GM19238 (cell line): ENCODE measurements around the gene PIP5K1B.
A peak's percentile ranks its signal among the peaks of the same experiment; 100 is the strongest.
"Not testable (repeated sequence)": the region's sequence is repeated elsewhere in the genome, so short reads cannot be mapped to it uniquely, and the experiment has no call there.

ENCODE experiments used
- DNase-seq: peaks from one replicate; pipeline ENCODE4 v3.0.0; 2011; ENCODE audit warnings: low spot score; ENCODE audit not compliant: insufficient read length

The PIP5K1B gene

DNA sequence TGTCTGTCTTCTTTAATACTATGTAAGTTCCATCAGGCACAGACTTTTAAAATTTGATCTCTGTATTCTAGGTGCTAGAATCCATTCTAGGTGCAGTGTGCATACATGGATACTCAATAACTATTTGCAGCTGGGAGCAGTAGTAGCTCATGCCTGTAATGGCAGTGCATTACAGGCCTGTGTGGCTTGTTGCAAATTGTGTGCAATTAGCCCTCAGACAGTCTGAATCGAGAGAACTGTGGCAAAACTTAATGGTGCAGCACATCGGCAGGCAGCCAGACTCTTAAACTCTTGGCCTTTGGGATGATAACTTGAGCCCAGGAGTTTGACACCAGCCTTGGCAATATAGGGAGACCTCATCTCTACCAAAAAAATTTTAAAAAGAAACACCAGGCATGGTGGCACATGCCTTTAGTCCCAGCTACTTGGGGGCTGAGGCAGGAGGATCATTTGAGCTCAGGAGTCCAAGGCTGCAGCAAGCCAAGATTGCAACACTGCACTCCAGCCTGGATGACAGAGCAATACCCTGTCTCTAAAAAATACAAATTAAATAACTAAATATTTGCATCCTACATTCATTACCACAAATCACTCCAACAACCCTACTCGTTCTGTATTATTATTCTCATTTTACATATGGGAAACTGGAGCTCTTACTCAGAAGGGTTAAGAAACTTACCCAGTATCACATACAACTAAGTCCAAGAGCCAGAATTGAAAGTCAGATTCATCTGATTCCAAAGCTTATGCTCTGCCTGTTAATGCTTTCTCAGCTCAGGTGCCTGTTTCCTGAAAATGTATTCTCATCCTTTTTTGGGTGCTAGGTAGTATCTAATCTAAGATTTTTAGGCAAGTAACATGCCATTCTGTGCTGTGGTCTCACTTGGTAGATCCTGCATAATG lies 278.7 kb downstream of the PIP5K1B start:
- DNase-seq = no peak

DNA sequence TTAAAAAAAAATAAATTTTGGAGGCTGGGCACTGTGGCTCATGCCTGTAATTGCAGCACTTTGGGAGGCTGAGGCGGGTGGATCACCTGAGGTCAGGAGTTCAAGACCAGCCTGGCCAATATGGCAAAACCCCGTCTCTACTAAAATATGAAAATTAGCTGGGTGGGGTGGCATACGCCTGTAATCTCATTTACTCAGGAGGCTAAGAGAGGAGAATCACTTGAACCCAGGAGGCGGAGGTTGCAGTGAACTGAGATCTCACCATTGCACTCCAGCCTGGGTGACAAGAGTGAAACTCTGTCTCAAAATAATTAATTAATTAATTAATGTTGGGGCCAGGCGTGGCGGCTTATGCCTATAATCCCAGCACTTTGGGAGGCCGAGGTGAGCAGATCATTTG lies 281.9 kb downstream of the PIP5K1B start:
- DNase-seq = not testable (repeated sequence)

DNA sequence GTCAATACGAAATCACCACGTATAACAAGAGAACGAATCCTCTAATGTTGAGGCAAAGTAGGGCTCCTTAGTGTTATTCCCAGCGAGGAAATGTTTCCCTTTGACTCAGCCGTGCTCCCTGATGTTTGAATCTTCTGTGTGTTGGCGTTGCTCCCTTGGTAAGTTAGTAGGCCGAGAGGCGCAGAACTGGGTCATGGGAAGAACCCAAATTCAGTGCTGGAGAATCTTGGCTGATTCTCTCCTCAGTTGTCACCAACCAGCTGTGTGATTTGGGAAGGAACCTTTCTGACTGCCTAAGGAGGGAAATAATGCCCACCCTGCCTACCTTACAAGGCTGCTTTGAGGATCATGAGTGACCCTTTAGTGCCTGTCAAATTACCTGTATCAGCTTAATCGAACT lies 286.4 kb downstream of the PIP5K1B start:
- DNase-seq = no peak

DNA sequence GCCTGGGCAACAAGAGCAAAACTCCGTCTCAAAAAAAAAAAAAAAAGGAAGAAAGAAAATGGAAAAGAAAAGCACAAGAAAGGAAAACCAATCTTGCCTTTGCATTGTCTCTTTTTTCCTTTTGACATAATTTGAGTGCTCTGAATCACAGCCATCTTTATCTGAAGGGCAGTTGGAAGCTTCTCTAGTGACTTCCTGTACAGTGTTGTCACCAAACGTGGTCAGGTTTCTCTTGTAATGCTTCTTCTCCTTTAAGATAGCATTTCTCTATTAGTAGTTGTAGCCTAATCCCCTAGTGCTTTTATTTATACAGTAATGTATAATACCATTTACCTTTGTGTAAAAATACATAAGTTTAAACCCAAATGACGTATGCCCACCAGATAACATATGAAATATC lies 290.7 kb downstream of the PIP5K1B start:
- no peak for DNase-seq

DNA sequence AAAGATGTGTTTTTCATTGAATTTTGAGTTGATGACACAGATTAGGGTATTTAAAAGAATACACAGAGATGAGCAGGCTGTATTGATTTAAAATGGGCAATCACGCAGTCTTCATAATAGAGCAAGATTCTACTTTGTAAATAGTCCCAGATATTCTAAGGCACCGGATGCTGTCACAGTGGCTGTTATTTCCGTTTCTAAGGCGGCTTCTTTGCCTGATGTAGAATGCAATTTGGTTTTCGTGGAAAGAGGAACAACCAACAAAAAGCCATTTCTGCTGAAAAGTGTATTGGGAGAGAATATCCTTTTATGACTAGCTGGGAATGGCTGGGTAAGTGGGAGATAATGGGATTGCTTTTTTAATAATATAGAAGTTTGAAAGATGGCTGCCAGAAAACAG lies 291.4 kb downstream of the PIP5K1B start:
- no peak for DNase-seq

DNA sequence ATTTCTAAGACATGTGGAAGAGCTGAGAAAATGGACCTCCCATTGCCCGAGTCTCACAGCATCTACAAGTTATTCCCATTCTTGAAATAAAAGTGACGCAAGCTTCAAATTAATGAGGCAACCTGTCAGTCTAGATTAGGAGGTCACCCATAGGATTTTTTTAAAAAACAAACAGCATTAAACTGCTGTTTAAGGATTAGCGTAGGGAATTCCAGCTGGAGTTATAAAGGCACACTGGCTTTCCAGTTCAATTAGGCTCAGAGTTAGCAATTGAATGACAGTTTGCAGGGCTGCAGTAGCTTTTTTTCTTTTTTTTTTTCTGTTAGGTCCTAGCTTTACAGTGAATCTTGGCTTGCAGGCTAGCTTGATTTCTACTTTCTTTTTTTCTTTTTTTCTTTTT lies 292.6 kb downstream of the PIP5K1B start:
- no peak for DNase-seq

DNA sequence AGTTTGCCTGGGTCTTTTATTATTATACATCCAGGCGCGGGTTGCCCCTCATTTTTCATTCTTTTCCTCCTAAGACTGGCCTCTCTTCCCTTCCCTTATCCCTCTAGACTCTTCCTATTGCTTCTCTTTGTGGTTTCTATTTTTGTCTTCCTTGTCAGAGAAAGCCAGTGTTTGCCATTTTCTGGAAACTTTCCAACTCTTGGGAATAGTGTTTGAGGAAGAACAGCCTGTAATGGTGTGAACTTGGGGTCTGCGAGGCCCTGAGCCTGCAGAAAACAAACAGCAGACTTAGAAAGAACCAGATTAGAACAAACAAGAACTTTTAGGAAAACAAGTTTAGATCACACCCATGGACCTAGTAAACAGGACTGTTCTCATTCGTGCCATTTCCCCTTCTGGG lies 293.3 kb downstream of the PIP5K1B start:
- no peak for DNase-seq

DNA sequence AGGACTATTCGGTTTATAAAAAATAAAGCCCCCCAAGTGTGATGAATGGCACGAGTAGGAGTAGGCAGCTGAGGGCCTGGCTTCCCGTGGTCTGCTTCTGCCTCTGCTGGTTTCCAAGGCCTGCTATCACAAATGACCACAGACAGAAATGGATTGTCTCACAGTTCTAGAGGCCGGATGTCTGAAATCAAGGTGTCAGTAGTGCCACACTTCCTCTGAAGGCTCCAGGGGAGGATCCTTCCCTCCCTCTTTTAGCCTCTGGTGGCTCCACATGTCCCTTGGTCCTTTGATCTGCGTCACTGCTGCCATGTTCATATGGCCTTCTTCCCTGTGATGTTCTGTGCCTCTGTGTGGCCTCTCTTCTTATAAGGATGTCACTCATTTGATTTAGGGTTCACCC lies 293.8 kb downstream of the PIP5K1B start:
- no peak for DNase-seq

DNA sequence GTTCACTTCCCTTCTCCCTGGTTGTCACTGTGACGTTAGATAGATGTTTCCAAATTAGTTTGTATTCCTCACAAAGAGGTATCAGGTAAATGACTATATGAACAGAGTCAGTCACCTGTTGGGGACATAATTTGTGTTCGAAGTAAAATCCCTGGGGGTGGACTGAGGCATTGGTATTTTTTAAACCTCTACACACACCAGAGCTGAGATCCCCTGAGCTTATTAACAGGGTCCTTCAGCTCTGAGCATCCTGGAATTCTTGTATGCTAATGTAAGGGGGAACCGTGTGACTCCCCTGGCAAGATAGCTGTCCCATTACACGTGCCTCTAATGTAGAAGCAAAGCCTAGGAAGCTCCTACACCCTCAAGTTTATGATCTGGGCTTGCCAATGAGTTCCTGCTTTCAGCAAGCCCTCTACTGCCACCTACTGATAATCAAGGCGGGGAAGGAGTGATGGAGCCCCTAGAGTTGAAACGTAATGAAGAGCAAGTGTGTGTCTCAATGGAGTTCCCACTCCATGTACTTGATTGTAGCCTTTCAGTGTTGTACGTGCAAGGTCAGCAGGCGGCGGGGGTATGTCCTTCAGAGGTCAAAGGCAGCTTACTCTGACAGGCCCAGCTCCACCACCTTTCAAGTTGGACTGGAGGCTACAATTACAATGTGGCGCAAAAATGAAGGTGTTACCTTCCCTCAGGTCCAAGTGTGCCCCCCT lies 294.5 kb downstream of the PIP5K1B start:
- DNase-seq = peak; percentile 55

DNA sequence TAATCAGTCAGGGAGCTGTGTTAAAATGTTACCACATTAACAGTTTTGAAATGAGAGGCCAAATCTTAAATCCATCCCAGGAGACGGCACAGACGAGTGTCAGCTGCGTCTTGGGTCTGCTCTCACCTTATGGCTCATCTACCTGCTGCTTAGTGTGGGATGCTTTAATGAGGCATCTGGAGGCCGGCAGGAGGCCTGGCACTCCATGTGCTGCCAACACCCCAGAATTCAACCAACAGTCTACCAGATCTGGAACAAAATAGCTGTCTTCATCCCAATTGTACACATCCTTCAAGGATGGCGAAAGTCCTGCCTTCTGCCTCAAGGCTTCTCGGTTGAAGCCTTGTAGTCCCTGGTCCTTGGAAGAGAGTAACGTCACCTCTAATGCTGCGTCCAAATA lies 296.9 kb downstream of the PIP5K1B start:
- DNase-seq = no peak

DNA sequence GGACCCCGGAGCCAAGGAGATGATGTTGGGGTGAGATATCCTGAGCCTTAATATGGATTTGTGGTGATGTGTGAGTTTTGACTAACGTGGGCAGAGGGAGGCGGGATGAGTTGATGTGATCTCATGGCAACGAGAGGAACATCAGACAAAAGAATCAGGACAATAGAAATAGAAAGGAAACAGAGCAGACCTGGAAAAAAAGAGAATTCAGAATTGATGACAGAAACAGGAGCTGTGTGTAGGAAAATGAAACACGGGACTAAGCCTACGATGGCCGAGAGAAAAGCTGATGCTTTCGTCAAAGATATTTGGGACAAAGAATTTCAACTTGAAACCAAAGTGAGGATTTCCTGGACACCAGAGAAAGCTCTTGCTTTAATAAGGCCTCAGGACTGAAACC lies 298.0 kb downstream of the PIP5K1B start:
- DNase-seq = no peak

DNA sequence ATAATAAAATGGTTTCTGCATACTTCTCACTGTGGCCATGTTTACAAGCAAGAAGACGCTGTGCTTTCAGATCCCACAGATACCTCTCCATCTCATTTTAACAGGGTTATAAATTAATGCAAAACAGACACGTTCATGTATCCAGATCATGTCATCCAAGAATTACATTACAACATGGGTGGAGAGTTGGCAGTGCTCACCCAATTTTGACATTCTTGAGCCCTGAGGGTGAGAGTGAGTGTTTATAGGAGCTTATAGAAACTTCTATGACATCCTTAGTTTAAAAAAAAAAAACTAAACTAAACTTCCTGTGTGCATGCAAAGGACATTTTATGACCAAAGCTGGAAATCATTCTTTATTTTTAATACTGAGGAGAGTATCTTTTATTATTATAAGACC lies 299.8 kb downstream of the PIP5K1B start:
- DNase-seq = no peak

DNA sequence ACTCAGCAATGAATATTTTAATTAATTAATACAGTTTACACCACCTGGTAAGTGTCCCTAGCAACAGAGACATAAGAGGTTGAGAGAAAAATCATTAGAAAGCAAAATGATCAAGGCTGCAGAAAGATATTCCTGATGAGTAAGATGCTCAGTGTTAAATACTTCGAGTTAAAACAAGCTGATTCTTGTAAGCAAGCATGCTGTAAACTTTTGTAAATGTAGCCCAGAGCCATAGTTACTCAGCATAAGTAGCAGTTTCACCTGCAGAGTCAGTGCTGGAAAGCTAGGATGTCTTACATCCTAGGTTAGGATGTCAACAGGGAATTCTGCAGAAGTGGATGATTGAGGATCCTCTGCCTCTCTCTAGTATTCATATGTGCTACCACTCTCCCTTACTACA lies 304.7 kb downstream of the PIP5K1B start:
- DNase-seq = no peak

DNA sequence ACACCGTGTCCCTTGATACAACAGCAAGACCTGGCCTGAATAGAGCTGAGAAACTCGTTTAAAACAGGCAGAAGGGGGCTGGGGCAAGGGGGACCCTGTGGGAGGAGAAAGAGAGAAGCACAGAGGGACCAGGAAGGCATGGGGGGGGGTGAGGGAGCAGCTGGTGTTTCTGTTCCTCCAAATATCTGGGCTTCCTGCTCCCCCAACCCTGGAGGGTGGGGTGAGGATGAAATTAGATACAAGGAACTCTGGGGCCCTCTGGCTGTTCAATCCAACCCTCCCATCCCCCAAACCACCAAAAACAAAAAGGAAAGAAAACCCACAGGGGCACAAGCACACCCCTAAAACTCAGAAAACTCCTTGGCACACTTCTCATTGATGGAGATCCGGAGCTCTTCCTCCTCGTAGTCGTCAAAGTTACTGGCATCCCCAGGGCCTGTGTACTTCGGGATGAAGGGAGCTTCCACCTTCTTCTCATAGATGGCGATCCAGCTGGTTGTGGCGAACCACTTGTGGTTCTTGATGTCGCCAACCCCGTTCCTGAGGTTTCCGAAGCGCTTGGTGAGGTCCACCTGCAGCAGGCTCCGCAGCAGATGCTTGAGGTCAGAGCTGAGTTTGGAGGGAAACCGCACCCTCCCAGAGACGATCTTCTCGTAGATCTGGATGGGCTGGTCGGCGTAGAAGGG lies 307.8 kb downstream of the PIP5K1B start:
- DNase-seq = no peak

DNA sequence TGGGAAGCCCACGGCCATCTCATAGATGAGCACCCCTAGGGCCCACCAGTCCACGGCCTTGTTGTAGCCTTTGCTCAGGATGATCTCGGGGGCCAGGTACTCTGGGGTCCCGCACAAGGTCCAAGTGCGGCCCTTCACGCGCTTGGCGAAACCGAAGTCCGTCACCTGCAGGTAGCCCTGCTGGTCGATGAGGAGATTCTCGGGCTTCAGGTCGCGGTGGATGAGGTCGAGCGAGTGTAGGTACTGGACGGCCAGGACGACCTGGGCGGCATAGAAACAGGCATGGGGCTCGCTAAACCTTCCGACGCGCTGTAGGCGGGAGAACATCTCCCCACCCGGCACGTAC lies 308.3 kb downstream of the PIP5K1B start:
- no peak for DNase-seq

DNA sequence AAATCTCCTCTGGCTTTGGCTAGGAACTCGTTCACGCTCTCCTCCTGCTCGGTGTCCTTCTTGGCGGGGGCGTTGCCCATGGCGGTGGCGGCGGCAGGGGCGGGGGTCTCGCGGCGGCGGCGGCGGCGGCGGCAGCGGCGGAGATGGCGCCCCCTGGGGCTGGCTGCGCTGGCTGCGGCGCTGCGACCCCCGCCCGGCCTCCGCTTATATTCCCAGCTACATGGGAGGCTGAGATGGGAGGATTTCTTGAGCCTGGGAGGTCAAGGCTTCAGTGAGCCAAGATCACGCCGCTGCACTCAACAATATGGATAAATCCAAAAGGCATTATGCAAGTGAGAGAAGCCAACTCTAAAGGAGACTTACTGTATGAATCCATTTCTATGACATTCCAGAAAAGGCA lies 309.0 kb downstream of the PIP5K1B start, which contains the start of gene PRKACG:
PRKACG (minus strand) TSS at position 101 of the 400 bp plus-strand sequence; CDS start at position 80, 21 bp downstream.
- no peak for DNase-seq

DNA sequence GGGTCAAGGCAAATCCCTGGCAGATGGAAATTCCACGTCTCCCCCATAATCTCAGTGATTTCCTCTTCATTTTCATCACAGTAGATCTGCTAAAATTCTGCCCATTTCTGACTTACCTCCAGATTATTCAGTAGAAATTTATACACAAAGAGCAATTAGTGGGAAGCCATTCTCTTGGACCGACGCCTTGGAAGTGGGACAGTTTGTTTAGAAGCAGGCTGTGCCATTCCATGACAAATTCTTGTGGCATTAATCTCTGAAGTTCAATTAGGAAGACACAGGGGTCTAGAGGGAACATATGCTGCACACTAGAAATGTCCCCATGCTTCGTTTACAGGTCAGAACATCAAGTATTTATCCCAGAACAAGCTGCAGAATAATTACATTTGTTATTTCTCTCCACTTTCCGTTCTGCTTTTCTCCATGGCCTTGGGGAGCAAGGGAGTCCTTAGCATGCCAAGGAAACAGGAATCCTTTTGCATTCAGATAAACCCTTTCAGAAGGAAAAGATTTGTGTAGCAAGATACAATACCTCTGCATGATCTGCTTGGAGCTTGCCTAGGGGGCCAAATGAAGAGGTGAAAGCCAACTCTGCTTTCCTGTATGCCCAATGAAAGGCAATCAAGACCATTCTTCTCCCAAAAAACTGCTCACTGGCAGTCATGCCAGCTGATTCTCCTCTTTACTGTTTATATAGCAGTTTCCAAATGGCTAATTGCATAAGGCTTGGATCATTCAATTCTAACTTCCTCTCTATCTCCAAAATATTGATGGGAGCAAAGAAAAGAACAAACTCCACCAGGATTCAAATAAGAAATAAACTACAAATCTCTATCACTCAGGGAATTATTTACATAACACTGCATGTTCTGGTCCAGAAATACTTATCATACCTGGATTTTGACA lies 311.4 kb downstream of the PIP5K1B start:
- DNase-seq = no peak

DNA sequence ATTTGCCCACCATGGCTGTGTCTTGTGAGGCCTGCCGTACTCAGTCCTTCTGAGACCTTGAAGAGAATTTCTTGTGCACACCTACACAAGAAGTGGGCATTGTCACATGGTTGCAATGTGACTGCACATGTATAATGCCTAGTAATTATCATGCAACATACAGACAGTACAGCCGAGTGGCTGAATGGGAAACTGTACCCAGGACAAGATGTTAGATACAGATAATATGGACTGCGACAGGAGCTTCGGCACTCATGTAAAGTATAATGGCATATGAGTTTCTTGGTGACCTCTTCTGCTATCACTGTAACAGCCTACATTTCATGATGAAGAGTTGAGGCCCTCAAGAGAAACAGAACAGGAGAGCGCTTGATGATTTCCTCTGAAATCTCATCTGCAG lies 313.7 kb downstream of the PIP5K1B start:
- DNase-seq = no peak

DNA sequence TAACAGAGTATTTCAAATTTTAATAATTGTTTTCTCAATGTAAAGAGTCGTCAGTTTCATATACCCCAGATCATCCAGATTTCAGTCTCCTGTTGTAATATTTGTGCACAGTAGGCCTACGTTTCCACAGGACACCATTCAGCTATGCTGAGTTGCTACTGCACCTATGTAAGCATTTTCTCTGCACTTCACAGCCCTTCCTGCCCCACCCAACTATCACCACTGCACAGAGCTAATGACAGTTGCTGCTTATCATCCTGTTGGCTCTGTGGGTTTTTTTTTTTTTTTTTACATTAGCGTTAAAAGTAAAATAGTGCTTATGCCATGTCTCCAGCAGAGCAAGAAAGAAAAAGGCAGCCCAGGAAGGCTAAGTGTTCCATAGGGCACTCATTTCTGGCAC lies 314.8 kb downstream of the PIP5K1B start:
- no peak for DNase-seq

DNA sequence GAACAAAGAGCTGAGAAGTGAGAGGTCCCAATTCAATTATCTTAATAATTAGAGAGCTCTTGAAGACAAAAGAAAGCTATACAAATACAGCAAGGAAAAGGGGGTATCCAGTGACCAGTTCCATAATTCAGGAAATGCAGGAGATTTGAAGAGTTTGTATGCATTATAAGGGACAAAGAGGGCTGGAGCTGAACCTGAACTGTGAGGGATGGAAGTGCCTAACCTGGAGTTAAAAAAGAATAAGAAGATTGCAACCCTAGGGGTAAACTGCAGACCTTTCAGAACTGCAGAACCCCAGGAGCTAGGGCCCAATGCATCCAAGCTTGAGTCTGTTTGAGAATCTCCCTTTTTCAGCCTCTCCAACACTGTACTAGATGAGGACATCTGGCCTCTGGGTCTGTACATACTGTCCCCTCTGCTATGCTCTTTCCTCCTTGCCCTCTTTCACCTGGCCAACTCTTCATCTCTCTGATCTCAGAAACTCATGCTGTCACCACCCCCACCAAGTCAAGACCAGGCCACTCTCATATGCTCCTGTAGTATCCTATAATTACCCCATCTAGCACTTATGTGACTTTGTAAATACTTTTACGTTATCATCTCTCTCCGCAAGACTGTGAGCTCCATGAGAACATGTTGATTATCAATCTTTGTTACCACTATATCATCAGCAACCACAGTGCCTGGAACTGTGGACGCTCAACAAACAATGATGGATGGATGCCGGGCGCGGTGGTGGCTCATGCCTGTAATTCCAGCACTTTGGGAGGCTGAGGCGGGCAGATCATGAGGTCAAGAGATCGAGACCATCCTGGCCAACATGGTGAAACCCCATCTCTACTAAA lies 315.5 kb downstream of the PIP5K1B start:
- no peak for DNase-seq
